MM.1S (cell line): ENCODE results near the gene KLK14.

Experiments
- CTCF ChIP-seq: fragments of 300-600 bp; sonication (generic); IDR thresholded peaks from 2 replicates; pipeline ENCODE4 v1.5.1; 2016; ENCODE audit warnings: antibody characterized with exemption, low read length, mixed read lengths
- EZH2 ChIP-seq: fragments of 300-600 bp; sonication (generic); optimal IDR thresholded peaks from 2 replicates; pipeline ENCODE3; 2017; ENCODE audit warnings: low read depth, mild to moderate bottlenecking, antibody characterized with exemption, low read length, mixed read lengths
- EZH2phosphoT487 ChIP-seq: fragments of 300-600 bp; sonication (generic); IDR thresholded peaks from 2 replicates; pipeline ENCODE4 v1.6.1; 2018; ENCODE audit warnings: antibody characterized with exemption, low read length

- TF ChIP-seq CTCF (no peak), EZH2 (no peak), EZH2phosphoT487 (no peak)
These were observed 15.1 kb upstream of the KLK14 start for GRCh38 chr19:51097796-51098195.
